K562 (cell line): ENCODE measurements around the gene DNAH10. TPM values are rescaled to one million over a fixed set of nuclear protein-coding genes. Genes with fewer than 3 reads are reported as not detected.

Experiments
- ATAC-seq: fragments of 200-7000 bp; cut with Tn5 transposase; 3 replicates; pipeline ENCODE4 v1.9.1; 2020; ENCODE audit warnings: moderate library complexity
- BruUV-seq: library from RNA; stranded (reverse); fragments of 400-500 nt; replicated peaks from 2 replicates; lab custom pipeline; 2021; lab: Mats Ljungman, UMichigan
- CTCF ChIA-PET: fragments of 300-600 bp; formaldehyde crosslinking; extraction: SDS; loops from one replicate; lab custom pipeline; 2021; ENCODE audit warnings: low intra/inter-chr PET ratio; lab: Yijun Ruan, JAX
- POLR2A ChIA-PET: fragments of 300-600, 350-650 bp; sonication (Branson Sonifier 250); formaldehyde crosslinking; extraction: SDS; loops from one replicate; lab custom pipeline; 2021; ENCODE audit warnings: antibody characterized with exemption, inconsistent platforms; lab: Yijun Ruan, JAX
- DNase-seq, 4 experiments: peaks; one replicate each; pipeline versions ENCODE4 v3.0.0 to v3.0.0-alpha.2; 2011 to 2018; ENCODE audit warnings: low spot score in 3 of 4, mixed read lengths in 3 of 4; ENCODE audit errors: extremely low read depth in 1 of 4
- FAIRE-seq: peaks from 2 replicates; lab custom pipeline; 2011; peaks lifted over from hg19 to GRCh38; lab: Jason Lieb, UNC
- H2AFZ ChIP-seq: 2 replicates; pipeline ENCODE4 v1.6.0; 2011; ENCODE audit warnings: low read depth, low read length, control low read depth, inconsistent platforms
- H3K27ac ChIP-seq: fragments of 200-600 bp; 3 replicates; pipeline ENCODE4 v1.8.0; 2011; ENCODE audit warnings: low read depth, mild to moderate bottlenecking, control low read depth, inconsistent platforms, low read length, moderate library complexity, mixed read lengths; ENCODE audit errors: extremely low read depth
- H3K27me3 ChIP-seq, 2 experiments: fragments of 300-600 bp in 1 of 2; 2 replicates in 1 of 2; 3 replicates in 1 of 2; pipeline versions ENCODE4 v1.6.0 to v1.8.0; 2011; ENCODE audit warnings: inconsistent platforms in 2 of 2, low read length in 2 of 2, mild to moderate bottlenecking in 1 of 2, mixed read lengths in 1 of 2, moderate library complexity in 1 of 2; ENCODE audit not compliant: control insufficient read depth in 2 of 2, insufficient read depth in 2 of 2
- H3K36me3 ChIP-seq: fragments of 300-600 bp; 3 replicates; pipeline ENCODE4 v1.8.0; 2011; ENCODE audit warnings: mild to moderate bottlenecking, low read length, inconsistent platforms; ENCODE audit not compliant: control insufficient read depth, insufficient read depth
- H3K4me1 ChIP-seq, 2 experiments: fragments of 200-600 bp in 1 of 2; replicated peaks in 1 of 2; 2 replicates in 1 of 2; 3 replicates in 1 of 2; pipeline versions ENCODE4 v1.5.1 to v1.8.0; 2011; ENCODE audit warnings: inconsistent platforms in 2 of 2, low read length in 2 of 2, mild to moderate bottlenecking in 1 of 2, mixed read lengths in 1 of 2, moderate library complexity in 1 of 2; ENCODE audit not compliant: control insufficient read depth in 2 of 2, insufficient read depth in 2 of 2
- H3K4me2 ChIP-seq: 2 replicates; pipeline ENCODE4 v1.6.1; 2011; ENCODE audit warnings: low read length, control low read depth, inconsistent platforms, mixed read lengths; ENCODE audit not compliant: insufficient read depth
- H3K4me3 ChIP-seq: fragments of 200-600 bp; sonication (generic), shearing (Covaris generic); 2 replicates; pipeline ENCODE4 v1.5.1; 2016; ENCODE audit warnings: control low read depth, inconsistent platforms
- H3K79me2 ChIP-seq: fragments of 200-600 bp; 3 replicates; pipeline ENCODE4 v1.8.0; 2011; ENCODE audit warnings: low read length, inconsistent platforms; ENCODE audit not compliant: control insufficient read depth, insufficient read depth
- H3K9ac ChIP-seq, 2 experiments: 2 replicates each; pipeline versions ENCODE4 v1.6.0 to v1.6.1; 2011; ENCODE audit warnings: low read depth in 2 of 2, low read length in 2 of 2, control low read depth in 1 of 2, inconsistent platforms in 1 of 2, mild to moderate bottlenecking in 1 of 2, mixed read lengths in 1 of 2; ENCODE audit not compliant: insufficient read depth in 1 of 2
- H3K9me1 ChIP-seq: one replicate; pipeline ENCODE4 v1.6.0; 2011; ENCODE audit warnings: inconsistent platforms, mild to moderate bottlenecking, low read length, moderate library complexity; ENCODE audit not compliant: control insufficient read depth, insufficient read depth
- H3K9me3 ChIP-seq: replicated peaks from 2 replicates; pipeline ENCODE4 v1.5.1; 2011; ENCODE audit warnings: low read depth, low read length, inconsistent platforms; ENCODE audit not compliant: control insufficient read depth, insufficient read depth
- H4K20me1 ChIP-seq: replicated peaks from 2 replicates; pipeline ENCODE4 v1.6.1; 2011; ENCODE audit warnings: low read length, inconsistent platforms, mixed read lengths; ENCODE audit not compliant: control insufficient read depth, insufficient read depth
- C11orf30 ChIP-seq: fragments of 450-650 bp; IDR thresholded peaks from 2 replicates; pipeline ENCODE4 v1.6.1; 2016; ENCODE audit warnings: low read depth, mild to moderate bottlenecking
- CHD4 ChIP-seq: fragments of 200-600 bp; sonication (generic); IDR thresholded peaks from 3 replicates; pipeline ENCODE4 v1.6.1; 2012; ENCODE audit warnings: low read depth, mild to moderate bottlenecking, mixed read lengths, low read length, inconsistent platforms; ENCODE audit not compliant: insufficient read depth, insufficient replicate concordance, poor library complexity, severe bottlenecking
- EP300 ChIP-seq: IDR thresholded peaks from 2 replicates; pipeline ENCODE4 v1.6.1; 2012; ENCODE audit warnings: low read length, improper control_type of control experiment
- FOXA1 ChIP-seq: fragments of 450-650 bp; IDR thresholded peaks from 2 replicates; pipeline ENCODE4 v1.6.1; 2016; ENCODE audit warnings: mild to moderate bottlenecking, borderline replicate concordance
- FOXA3 ChIP-seq, 2 experiments: fragments of 450-650 bp in 1 of 2; sonication (generic) in 1 of 2; formaldehyde crosslinking; IDR thresholded peaks in 1 of 2; conservative IDR thresholded peaks in 1 of 2; 2 replicates each; pipeline versions ENCODE4 v1.4.0 to v1.8.0; 2020 to 2022; ENCODE audit warnings: mild to moderate bottlenecking in 2 of 2, missing genetic modification reagents in 1 of 2
- HNRNPH1 ChIP-seq: fragments of 200-400 bp; formaldehyde crosslinking; optimal IDR thresholded peaks from 2 replicates; pipeline ENCODE3; 2017; ENCODE audit warnings: low read depth, mild to moderate bottlenecking, low read length, moderate library complexity
- MCM5 ChIP-seq: fragments of 450-650 bp; IDR thresholded peaks from 2 replicates; pipeline ENCODE4 v1.6.1; 2016; ENCODE audit warnings: low read depth
- NFATC3 ChIP-seq: fragments of 450-650 bp; IDR thresholded peaks from 2 replicates; pipeline ENCODE4 v1.6.1; 2017; ENCODE audit warnings: mild to moderate bottlenecking
- PCBP1 ChIP-seq: fragments of 200-400 bp; formaldehyde crosslinking; IDR thresholded peaks from 2 replicates; pipeline ENCODE4 v1.6.1; 2018; ENCODE audit warnings: mild to moderate bottlenecking, low read depth, low read length; ENCODE audit not compliant: poor library complexity, severe bottlenecking
- ZFX ChIP-seq: sonication (generic); formaldehyde crosslinking; IDR thresholded peaks from 2 replicates; pipeline ENCODE4 v1.8.0; 2022; ENCODE audit warnings: mild to moderate bottlenecking, missing genetic modification reagents, moderate library complexity
- ZNF143 ChIP-seq: sonication (generic); formaldehyde crosslinking; IDR thresholded peaks from 2 replicates; pipeline ENCODE4 v1.9.0; 2022; ENCODE audit warnings: mild to moderate bottlenecking, missing genetic modification reagents
- ZNF146 ChIP-seq: IDR thresholded peaks from one replicate; pipeline ENCODE4 v1.6.1; 2018; ENCODE audit warnings: missing compliant biosample characterization; ENCODE audit not compliant: unreplicated experiment
- ZNF347 ChIP-seq: fragments of 450-650 bp; formaldehyde crosslinking; IDR thresholded peaks from 2 replicates; pipeline ENCODE4 v1.4.0; 2020; ENCODE audit warnings: low read depth, mild to moderate bottlenecking, moderate library complexity
- ZNF445 ChIP-seq: fragments of 250-450 bp; sonication (Bioruptor Pico); IDR thresholded peaks from 2 replicates; pipeline ENCODE4 v1.4.0; 2020; ENCODE audit warnings: low read depth, mild to moderate bottlenecking, moderate library complexity
- ZNF644 ChIP-seq: fragments of 200-800 bp; sonication (Bioruptor generic); IDR thresholded peaks from 2 replicates; pipeline ENCODE4 v1.6.1; 2016; ENCODE audit warnings: low read depth, missing genetic modification characterization, missing compliant biosample characterization
- WGBS: fragments of 100-300 bp; shearing (Covaris generic); methylation state at CpG from one replicate; pipeline ENCODE4 v1.1.6; 2016; ENCODE audit warnings: low coverage, mixed read lengths; ENCODE audit not compliant: insufficient coverage; ENCODE audit errors: missing lambda C conversion rate; 5-methylcytosine and 5-hydroxymethylcytosine counted together
- in situ Hi-C: fragments of 300-500 bp; cut with MboI; formaldehyde crosslinking; loops from 4 replicates; pipeline ENCODE4 v1.15.0; 2018; ENCODE audit warnings: inconsistent platforms, mixed read lengths
- intact Hi-C: fragments of 100-400 bp; cut with micrococcal nuclease; formaldehyde crosslinking; loops from 2 replicates; pipeline ENCODE4 v1.14.2; 2022
- polyA plus RNA-seq, 8 experiments: library from polyadenylated mRNA; depleted of rRNA in 4 of 8; stranded (reverse) in 5 of 8; unstranded in 3 of 8; fragments of >200 nt; fragmentation: Nextera tagmentation in 2 of 8; fragmentation: Illumina TruSeq in 1 of 8; extraction: Ambion mirVana in 2 of 8; extraction: Trizol in 1 of 8; gene quantifications; 2 replicates each; pipeline versions ENCODE4 v1.2.1 to v1.2.3, GENCODE V29; 2011 to 2014; ENCODE audit warnings: inconsistent platforms in 1 of 8, missing spikeins in 1 of 8
- total RNA-seq, 7 experiments: library from RNA; depleted of rRNA in 6 of 7; stranded (reverse); fragments of >200 nt in 6 of 7; fragmentation: Illumina TruSeq in 2 of 7; extraction: Trizol in 2 of 7; gene quantifications; 2 replicates each; pipeline versions ENCODE4 v1.2.1 to v1.2.3, GENCODE V29; 2011 to 2021; ENCODE audit warnings: low replicate concordance in 1 of 7
- TF ChIP-seq, protein P1 (sequence below), 2 experiments: fragments of 200-800 bp in 1 of 2; sonication (Bioruptor generic) in 1 of 2; sonication (generic) in 1 of 2; formaldehyde crosslinking in 1 of 2; IDR thresholded peaks in 1 of 2; conservative IDR thresholded peaks in 1 of 2; 2 replicates each; pipeline versions ENCODE4 v1.5.0 to v1.6.1; 2016 to 2020; ENCODE audit warnings: missing compliant biosample characterization in 1 of 2, missing genetic modification characterization in 1 of 2, missing genetic modification reagents in 1 of 2
- TF ChIP-seq, protein P2 (sequence below): fragments of 450-650 bp; IDR thresholded peaks from 2 replicates; pipeline ENCODE4 v1.6.1; 2016; ENCODE audit warnings: borderline replicate concordance

The DNAH10 gene
- total and polyA plus RNA-seq, 9 of the 15 experiments (the other 6 are each of a cell fraction or from before 2014, with no cell fraction given): 0.01 to 0.06 (median 0.04) TPM; not detected in 1

DNA sequence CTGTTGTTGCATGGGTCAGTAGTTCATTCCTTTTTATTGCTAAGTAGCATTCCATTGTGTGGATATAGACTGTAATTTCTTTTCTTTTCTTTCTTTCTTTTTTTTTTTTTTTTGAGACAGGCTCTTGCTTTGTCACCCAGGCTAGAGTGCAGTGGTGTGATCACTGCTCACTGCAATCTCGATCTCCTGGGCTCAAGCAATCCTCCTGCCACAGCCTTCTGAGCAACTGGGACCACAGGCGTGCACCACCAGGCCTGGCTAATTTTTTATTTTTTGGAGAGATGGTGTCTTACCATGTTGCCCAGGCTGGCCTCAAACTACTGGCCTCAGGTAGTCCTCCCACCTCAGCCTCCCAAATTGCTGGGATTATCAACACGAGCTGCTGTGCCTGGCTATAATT lies 44.8 kb upstream of the DNAH10 start (continued):
- TF ChIP-seq ZNF146 (CRISPR knock-in tag) (peak; percentile 26), FOXA1 (no peak), NFATC3 (peak; percentile 82), C11orf30 (0 out of 2 replicates have a peak, but pooled peaks have one; percentile 9), PCBP1 (no peak), HNRNPH1 (no peak), ZNF445 (CRISPR knock-in tag) (no peak)
- TF ChIP-seq, protein P1, sequence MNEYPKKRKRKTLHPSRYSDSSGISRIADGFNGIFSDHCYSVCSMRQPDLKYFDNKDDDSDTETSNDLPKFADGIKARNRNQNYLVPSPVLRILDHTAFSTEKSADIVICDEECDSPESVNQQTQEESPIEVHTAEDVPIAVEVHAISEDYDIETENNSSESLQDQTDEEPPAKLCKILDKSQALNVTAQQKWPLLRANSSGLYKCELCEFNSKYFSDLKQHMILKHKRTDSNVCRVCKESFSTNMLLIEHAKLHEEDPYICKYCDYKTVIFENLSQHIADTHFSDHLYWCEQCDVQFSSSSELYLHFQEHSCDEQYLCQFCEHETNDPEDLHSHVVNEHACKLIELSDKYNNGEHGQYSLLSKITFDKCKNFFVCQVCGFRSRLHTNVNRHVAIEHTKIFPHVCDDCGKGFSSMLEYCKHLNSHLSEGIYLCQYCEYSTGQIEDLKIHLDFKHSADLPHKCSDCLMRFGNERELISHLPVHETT (CRISPR knock-in tag; conservative IDR thresholded peaks at IDR 0.05 in 1 of 2, IDR thresholded peaks at IDR 0.05 in 1 of 2): peak in 1 of 2 experiments; percentile 26; a peak in 1 of 4 replicates

DNA sequence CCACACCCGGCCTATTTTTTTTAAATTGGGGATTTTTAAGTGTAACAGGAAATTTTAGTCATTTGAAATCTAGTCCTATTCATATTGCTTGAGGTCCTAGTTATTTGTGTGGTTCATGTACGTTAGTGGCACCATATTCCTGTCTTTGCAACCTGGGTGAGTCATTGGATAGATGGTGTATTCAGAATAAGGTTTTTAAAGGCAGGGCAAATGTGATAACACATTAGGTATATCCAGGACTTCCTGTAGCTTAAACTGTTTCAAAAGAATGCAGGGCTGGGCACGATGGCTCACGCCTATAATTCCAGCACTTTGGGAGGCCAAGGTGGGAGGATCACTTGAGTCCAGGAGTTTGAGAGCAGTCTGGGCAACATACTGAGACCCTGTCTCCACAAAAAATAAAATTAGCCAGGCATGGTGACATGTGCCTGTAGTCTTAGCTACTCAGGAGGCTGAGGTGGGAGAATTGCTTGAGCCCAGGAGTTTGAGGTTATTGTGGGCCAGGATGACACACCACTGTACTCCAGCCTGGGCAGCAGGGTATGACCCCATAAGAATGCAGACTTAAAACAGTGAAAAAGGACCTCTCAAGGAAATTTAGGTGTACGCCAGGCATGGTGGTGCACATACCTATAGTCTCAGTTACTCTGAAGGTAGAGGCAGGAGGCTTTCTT lies 41.8 kb upstream of the DNAH10 start:
- H4K20me1 ChIP-seq: no peaks in the 10 kb centered on the region
- POLR2A ChIA-PET: no interaction called here
- no peak for FAIRE-seq
- peaks cover 51% of the 10 kb centered on the region for H3K79me2 ChIP-seq
- H3K4me2 ChIP-seq: peak overlapping the region; percentile 82
- BruUV-seq: no TSS peak
- H3K27me3 ChIP-seq: no peaks in the 10 kb centered on the region
- peaks cover 60% of the 10 kb centered on the region for H3K36me3 ChIP-seq
- CTCF ChIA-PET: no interaction called here
- DNase-seq: peak in 2 of 4 experiments; percentile 33 to 39
- no peak overlapping the region; the same call in 1 of the 2 replicates for H3K4me3 ChIP-seq
- ATAC-seq: peak; percentile 8; the same call in 2 of the 3 replicates
- H3K9me1 ChIP-seq: peaks cover 6% of the 10 kb centered on the region
- peaks cover 38 to 48% of the 10 kb centered on the region in 2 experiments for H3K4me1 ChIP-seq
- no peaks in the 10 kb centered on the region for H3K9me3 ChIP-seq
- peak overlapping the region; percentile 92 for H3K27ac ChIP-seq
- peak overlapping the region; percentile 37 for H2AFZ ChIP-seq
- in situ Hi-C loops (no loop called here), intact Hi-C loops (no loop called here)
- 24% methylated on average over 5 of the region's 5 CpGs for WGBS
- peak overlapping the region; percentile 64 to 72; a peak in 3 of 4 replicates for H3K9ac ChIP-seq
- TF ChIP-seq, protein P2, sequence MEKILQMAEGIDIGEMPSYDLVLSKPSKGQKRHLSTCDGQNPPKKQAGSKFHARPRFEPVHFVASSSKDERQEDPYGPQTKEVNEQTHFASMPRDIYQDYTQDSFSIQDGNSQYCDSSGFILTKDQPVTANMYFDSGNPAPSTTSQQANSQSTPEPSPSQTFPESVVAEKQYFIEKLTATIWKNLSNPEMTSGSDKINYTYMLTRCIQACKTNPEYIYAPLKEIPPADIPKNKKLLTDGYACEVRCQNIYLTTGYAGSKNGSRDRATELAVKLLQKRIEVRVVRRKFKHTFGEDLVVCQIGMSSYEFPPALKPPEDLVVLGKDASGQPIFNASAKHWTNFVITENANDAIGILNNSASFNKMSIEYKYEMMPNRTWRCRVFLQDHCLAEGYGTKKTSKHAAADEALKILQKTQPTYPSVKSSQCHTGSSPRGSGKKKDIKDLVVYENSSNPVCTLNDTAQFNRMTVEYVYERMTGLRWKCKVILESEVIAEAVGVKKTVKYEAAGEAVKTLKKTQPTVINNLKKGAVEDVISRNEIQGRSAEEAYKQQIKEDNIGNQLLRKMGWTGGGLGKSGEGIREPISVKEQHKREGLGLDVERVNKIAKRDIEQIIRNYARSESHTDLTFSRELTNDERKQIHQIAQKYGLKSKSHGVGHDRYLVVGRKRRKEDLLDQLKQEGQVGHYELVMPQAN: no peak
- no peak for TF ChIP-seq CHD4
- no peak for TF ChIP-seq FOXA3 (CRISPR knock-in tag; conservative IDR thresholded peaks at IDR 0.05 in 1 of 2, IDR thresholded peaks at IDR 0.05 in 1 of 2)
- TF ChIP-seq ZNF347 (CRISPR knock-in tag): no peak
- TF ChIP-seq ZNF143 (CRISPR knock-in tag): no peak
- TF ChIP-seq MCM5: no peak
- TF ChIP-seq ZFX: 0 out of 2 replicates have a peak, but pooled peaks have one; percentile 3
- peak; percentile 14; the same call in 1 of the 2 replicates for TF ChIP-seq ZNF644 (tag)
- TF ChIP-seq EP300: no peak
